SK-N-SH treated with all-trans-retinoic acid at 6 μM for 48 hours (cell line): Measurements from ENCODE around the gene SUSD3.

Source experiments
- ATAC-seq: fragments of 200-7000 bp; cut with Tn5 transposase; 3 replicates; pipeline ENCODE4 v1.9.1; 2020; ENCODE audit warnings: mild to moderate bottlenecking, moderate library complexity
- ARNTL ChIP-seq: fragments of 450-650 bp; formaldehyde crosslinking; IDR thresholded peaks from 2 replicates; pipeline ENCODE4 v1.5.0; 2020; ENCODE audit warnings: low read depth, mild to moderate bottlenecking, moderate library complexity, borderline replicate concordance
- BACH2 ChIP-seq: fragments of 250-450 bp; sonication (Bioruptor Pico); IDR thresholded peaks from 2 replicates; pipeline ENCODE4 v1.9.0; 2021; ENCODE audit warnings: mild to moderate bottlenecking, borderline replicate concordance
- CSDC2 ChIP-seq: fragments of 250-450 bp; sonication (Bioruptor Pico); IDR thresholded peaks from 2 replicates; pipeline ENCODE4 v1.5.0; 2020; ENCODE audit warnings: mild to moderate bottlenecking, moderate library complexity
- CSRNP3 ChIP-seq: fragments of 250-450 bp; sonication (Bioruptor Pico); IDR thresholded peaks from 2 replicates; pipeline ENCODE4 v1.5.1; 2021; ENCODE audit warnings: mild to moderate bottlenecking, moderate library complexity
- GLIS3 ChIP-seq: fragments of 250-450 bp; sonication (Bioruptor Pico); IDR thresholded peaks from 2 replicates; pipeline ENCODE4 v1.5.0; 2020; ENCODE audit warnings: mild to moderate bottlenecking, moderate library complexity
- ISL1 ChIP-seq: fragments of 250-450 bp; sonication (Bioruptor Pico); IDR thresholded peaks from 2 replicates; pipeline ENCODE4 v2.1.2; 2022; ENCODE audit warnings: mild to moderate bottlenecking, moderate library complexity
- OSR1 ChIP-seq: fragments of 250-450 bp; sonication (Bioruptor Pico); IDR thresholded peaks from 2 replicates; pipeline ENCODE4 v1.8.0; 2022; ENCODE audit warnings: moderate library complexity, mild to moderate bottlenecking, inconsistent platforms
- PPARA ChIP-seq: fragments of 250-450 bp; sonication (Bioruptor Pico); IDR thresholded peaks from 2 replicates; pipeline ENCODE4 v1.5.0; 2020; ENCODE audit warnings: mild to moderate bottlenecking, borderline replicate concordance
- RARB ChIP-seq: fragments of 250-450 bp; sonication (Bioruptor Pico); IDR thresholded peaks from 2 replicates; pipeline ENCODE4 v1.8.0; 2021; ENCODE audit warnings: mild to moderate bottlenecking, moderate library complexity
- SNAI2 ChIP-seq: fragments of 250-450 bp; sonication (Bioruptor Pico); IDR thresholded peaks from 2 replicates; pipeline ENCODE4 v1.5.0; 2020; ENCODE audit warnings: mild to moderate bottlenecking, moderate library complexity
- TCF4 ChIP-seq: fragments of 250-450 bp; sonication (Bioruptor Pico); IDR thresholded peaks from 2 replicates; pipeline ENCODE4 v1.8.0; 2021; ENCODE audit warnings: mild to moderate bottlenecking, moderate library complexity, borderline replicate concordance
- TOX ChIP-seq: fragments of 250-450 bp; sonication (Bioruptor Pico); IDR thresholded peaks from 2 replicates; pipeline ENCODE4 v1.8.0; 2021; ENCODE audit warnings: mild to moderate bottlenecking, moderate library complexity, borderline replicate concordance
- ZC3H10 ChIP-seq: fragments of 250-450 bp; sonication (Bioruptor Pico); IDR thresholded peaks from 2 replicates; pipeline ENCODE4 v1.5.1; 2021; ENCODE audit warnings: mild to moderate bottlenecking, moderate library complexity
- ZFP3 ChIP-seq: fragments of 250-450 bp; sonication (Bioruptor Pico); IDR thresholded peaks from 2 replicates; pipeline ENCODE4 v1.5.0; 2020; ENCODE audit warnings: mild to moderate bottlenecking, moderate library complexity
- ZNF565 ChIP-seq: fragments of 450-650 bp; formaldehyde crosslinking; conservative IDR thresholded peaks from 2 replicates; pipeline ENCODE4 v1.5.0; 2020; ENCODE audit warnings: low read depth, mild to moderate bottlenecking, moderate library complexity
- ZNF70 ChIP-seq: fragments of 450-650 bp; formaldehyde crosslinking; IDR thresholded peaks from 2 replicates; pipeline ENCODE4 v1.5.0; 2020; ENCODE audit warnings: mild to moderate bottlenecking, moderate library complexity
- ZNF8 ChIP-seq: fragments of 450-650 bp; formaldehyde crosslinking; IDR thresholded peaks from 2 replicates; pipeline ENCODE4 v1.5.0; 2020; ENCODE audit warnings: mild to moderate bottlenecking, moderate library complexity
- TF ChIP-seq, protein P1 (sequence below): fragments of 250-450 bp; sonication (Bioruptor Pico); IDR thresholded peaks from 2 replicates; pipeline ENCODE4 v1.8.0; 2020; ENCODE audit warnings: mild to moderate bottlenecking, moderate library complexity, borderline replicate concordance
- TF ChIP-seq, protein P2 (sequence below): fragments of 250-450 bp; sonication (Bioruptor Pico); IDR thresholded peaks from 2 replicates; pipeline ENCODE4 v1.5.0; 2020; ENCODE audit warnings: mild to moderate bottlenecking, moderate library complexity
- TF ChIP-seq, protein P3 (sequence below): fragments of 250-450 bp; sonication (Bioruptor Pico); IDR thresholded peaks from 2 replicates; pipeline ENCODE4 v1.5.1; 2020; ENCODE audit warnings: low read depth, mild to moderate bottlenecking, moderate library complexity

Gene SUSD3

GRCh38 chr9:93026640-93027039 is 31.9 kb upstream of the SUSD3 start:
- ATAC-seq, result no peak
- TF ChIP-seq RARB (CRISPR knock-in tag) (no peak), CSDC2 (no peak), TOX (CRISPR knock-in tag) (no peak), ISL1 (no peak), SNAI2 (CRISPR knock-in tag) (no peak), ZNF8 (CRISPR knock-in tag) (no peak), CSRNP3 (no peak), TCF4 (CRISPR knock-in tag) (no peak)
- TF ChIP-seq, protein P1, sequence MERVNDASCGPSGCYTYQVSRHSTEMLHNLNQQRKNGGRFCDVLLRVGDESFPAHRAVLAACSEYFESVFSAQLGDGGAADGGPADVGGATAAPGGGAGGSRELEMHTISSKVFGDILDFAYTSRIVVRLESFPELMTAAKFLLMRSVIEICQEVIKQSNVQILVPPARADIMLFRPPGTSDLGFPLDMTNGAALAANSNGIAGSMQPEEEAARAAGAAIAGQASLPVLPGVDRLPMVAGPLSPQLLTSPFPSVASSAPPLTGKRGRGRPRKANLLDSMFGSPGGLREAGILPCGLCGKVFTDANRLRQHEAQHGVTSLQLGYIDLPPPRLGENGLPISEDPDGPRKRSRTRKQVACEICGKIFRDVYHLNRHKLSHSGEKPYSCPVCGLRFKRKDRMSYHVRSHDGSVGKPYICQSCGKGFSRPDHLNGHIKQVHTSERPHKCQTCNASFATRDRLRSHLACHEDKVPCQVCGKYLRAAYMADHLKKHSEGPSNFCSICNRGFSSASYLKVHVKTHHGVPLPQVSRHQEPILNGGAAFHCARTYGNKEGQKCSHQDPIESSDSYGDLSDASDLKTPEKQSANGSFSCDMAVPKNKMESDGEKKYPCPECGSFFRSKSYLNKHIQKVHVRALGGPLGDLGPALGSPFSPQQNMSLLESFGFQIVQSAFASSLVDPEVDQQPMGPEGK (CRISPR knock-in tag), result no peak
- TF ChIP-seq, all 23 proteins: peak for 0

DNA sequence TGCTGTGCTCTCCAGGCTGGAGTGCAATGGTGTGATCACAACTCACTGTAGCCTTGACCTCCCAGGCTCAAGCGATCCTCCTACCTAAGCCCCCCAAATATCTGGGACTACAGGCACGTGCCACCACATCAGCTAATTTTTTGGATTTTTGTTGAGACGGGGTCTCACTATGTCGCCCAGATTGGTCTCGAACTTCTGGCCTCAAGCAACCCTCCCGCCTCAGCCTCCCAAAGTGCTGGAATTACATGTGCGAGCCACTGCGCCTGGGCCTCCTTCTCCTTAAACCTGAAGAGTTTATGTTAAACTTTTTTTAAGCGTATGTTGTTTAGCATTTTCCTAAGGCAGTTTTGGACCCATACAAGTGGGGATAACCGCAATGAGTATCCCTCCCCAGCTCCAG is 30.8 kb upstream of the SUSD3 start:
- TF ChIP-seq ARNTL (no peak), ZNF70 (CRISPR knock-in tag) (no peak), ZNF565 (CRISPR knock-in tag) (no peak), ZFP3 (no peak), TOX (CRISPR knock-in tag) (no peak), PPARA (CRISPR knock-in tag) (no peak), OSR1 (no peak), GLIS3 (no peak), ISL1 (no peak), CSRNP3 (no peak), BACH2 (CRISPR knock-in tag) (no peak), CSDC2 (no peak), RARB (CRISPR knock-in tag) (no peak)
- TF ChIP-seq, protein P2, sequence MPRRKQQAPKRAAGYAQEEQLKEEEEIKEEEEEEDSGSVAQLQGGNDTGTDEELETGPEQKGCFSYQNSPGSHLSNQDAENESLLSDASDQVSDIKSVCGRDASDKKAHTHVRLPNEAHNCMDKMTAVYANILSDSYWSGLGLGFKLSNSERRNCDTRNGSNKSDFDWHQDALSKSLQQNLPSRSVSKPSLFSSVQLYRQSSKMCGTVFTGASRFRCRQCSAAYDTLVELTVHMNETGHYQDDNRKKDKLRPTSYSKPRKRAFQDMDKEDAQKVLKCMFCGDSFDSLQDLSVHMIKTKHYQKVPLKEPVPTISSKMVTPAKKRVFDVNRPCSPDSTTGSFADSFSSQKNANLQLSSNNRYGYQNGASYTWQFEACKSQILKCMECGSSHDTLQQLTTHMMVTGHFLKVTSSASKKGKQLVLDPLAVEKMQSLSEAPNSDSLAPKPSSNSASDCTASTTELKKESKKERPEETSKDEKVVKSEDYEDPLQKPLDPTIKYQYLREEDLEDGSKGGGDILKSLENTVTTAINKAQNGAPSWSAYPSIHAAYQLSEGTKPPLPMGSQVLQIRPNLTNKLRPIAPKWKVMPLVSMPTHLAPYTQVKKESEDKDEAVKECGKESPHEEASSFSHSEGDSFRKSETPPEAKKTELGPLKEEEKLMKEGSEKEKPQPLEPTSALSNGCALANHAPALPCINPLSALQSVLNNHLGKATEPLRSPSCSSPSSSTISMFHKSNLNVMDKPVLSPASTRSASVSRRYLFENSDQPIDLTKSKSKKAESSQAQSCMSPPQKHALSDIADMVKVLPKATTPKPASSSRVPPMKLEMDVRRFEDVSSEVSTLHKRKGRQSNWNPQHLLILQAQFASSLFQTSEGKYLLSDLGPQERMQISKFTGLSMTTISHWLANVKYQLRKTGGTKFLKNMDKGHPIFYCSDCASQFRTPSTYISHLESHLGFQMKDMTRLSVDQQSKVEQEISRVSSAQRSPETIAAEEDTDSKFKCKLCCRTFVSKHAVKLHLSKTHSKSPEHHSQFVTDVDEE (CRISPR knock-in tag), result no peak
- TF ChIP-seq, protein P1 (CRISPR knock-in tag), result no peak
- TF ChIP-seq, all 23 proteins: peak for 0
- ATAC-seq, result no peak

- TF ChIP-seq ZC3H10 (CRISPR knock-in tag) (no peak), PPARA (CRISPR knock-in tag) (no peak), BACH2 (CRISPR knock-in tag) (no peak), TOX (CRISPR knock-in tag) (no peak), ZNF70 (CRISPR knock-in tag) (no peak), SNAI2 (CRISPR knock-in tag) (no peak), RARB (CRISPR knock-in tag) (no peak), ZFP3 (no peak)
- TF ChIP-seq, protein P3, sequence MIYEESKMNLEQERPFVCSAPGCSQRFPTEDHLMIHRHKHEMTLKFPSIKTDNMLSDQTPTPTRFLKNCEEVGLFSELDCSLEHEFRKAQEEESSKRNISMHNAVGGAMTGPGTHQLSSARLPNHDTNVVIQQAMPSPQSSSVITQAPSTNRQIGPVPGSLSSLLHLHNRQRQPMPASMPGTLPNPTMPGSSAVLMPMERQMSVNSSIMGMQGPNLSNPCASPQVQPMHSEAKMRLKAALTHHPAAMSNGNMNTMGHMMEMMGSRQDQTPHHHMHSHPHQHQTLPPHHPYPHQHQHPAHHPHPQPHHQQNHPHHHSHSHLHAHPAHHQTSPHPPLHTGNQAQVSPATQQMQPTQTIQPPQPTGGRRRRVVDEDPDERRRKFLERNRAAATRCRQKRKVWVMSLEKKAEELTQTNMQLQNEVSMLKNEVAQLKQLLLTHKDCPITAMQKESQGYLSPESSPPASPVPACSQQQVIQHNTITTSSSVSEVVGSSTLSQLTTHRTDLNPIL, result no peak
- TF ChIP-seq, protein P2 (CRISPR knock-in tag), result no peak
- no peak for ATAC-seq
Observed at GRCh38 chr9:93028448-93029006, 30.0 kb upstream of the SUSD3 start.
